Stimulated activated CD8-positive, alpha-beta memory T cell treated with anti-CD3 and anti-CD28 coated beads, Interleukin-4, amount 100 ng/mL, for 24 hours (primary cell): ENCODE measurements around the gene TCEAL8.

Experiments
- DNase-seq: peaks from one replicate; pipeline ENCODE4 v3.0.0-alpha.2; 2020; ENCODE audit warnings: low read depth

TCEAL8 gene

GRCh38 chrX:103214870-103215424 lies 40.0 kb downstream of the TCEAL8 start, which contains the start of gene BEX4:
Gene BEX4, plus strand, starts transcription at chrX:103215108. Its CDS starts 1,046 bp downstream, at chrX:103216154.
- DNase-seq = peak; percentile 65

GRCh38 chrX:103212749-103213457 lies 42.1 kb downstream of the TCEAL8 start:
- no peak for DNase-seq

- DNase-seq = peak; percentile 12
Observed at GRCh38 chrX:103211012-103211715, 43.8 kb downstream of the TCEAL8 start.

GRCh38 chrX:103210056-103210455 lies 44.9 kb downstream of the TCEAL8 start:
- DNase-seq = no peak
